Cerebellar nuclear complex (tissue), 1 donor: ENCODE measurements around the gene TBC1D2B.
"Not testable (repeated sequence)": the region's sequence is repeated elsewhere in the genome, so short reads cannot be mapped to it uniquely, and the experiment has no call there.

Experiments
- DNase-seq, 2 experiments: peaks; one replicate each; lab custom pipeline; 2025; lab: John Stamatoyannopoulos, UW

The TBC1D2B gene

DNA sequence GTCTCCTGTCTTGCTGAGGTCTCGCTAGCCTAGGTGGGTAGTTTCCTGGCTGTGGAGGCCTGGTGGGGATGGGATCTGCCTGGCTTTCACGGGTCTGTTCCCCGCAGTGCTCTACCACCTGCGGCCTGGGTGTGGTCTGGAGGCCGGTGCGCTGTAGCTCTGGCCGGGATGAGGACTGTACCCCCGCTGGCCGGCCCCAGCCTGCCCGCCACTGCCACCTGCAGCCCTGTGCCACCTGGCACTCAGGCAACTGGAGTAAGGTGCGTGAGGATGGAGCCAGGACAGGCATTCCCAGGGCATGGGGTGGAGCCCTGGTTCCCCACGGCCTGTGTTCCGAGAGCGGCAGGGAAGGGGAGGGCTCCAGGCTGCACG is 89.8 kb downstream of the TBC1D2B start:
- DNase-seq: not testable (repeated sequence)

DNA sequence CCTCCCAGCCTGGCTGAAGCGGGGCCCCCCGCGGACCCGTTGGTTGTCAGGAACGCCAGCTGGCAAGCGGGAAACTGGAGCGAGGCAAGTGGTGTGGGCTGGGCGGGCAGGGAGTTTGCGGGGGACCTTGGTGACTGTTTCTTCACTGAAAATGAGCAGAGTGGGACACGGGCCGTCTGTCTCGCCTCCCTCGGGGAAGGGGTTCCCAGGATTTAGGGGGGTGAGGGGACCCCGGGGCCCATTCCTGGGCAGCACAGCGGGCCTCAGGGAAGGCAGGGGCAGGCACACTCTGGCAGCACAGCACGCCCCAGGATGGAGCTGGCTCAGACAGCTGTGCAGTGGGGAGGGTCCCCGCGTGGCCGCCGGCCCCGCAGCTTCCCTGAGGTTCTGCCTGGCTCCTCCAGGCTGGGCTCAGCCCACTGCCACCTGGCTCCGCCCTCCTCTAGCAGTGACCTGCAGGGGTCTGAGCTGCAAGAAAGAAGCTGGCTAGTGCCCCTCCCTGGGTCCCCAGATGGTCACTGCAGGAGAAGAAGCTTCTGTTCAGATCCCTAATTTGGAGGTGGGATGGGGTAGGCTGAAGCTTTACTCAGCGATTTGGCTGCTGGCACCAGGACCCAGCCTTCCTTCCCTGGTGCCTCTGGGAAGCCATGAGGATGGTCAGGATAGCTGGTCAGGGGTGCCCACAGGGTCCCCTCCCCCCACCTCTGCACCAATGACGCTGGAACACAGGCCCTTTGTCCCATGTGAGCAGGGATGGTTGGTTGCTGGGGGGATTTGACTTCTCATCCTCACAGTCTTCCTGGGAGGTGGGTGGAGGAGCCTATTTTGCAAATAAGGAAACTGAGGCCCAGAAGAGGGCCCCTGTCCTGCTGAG is 90.4 kb downstream of the TBC1D2B start:
- DNase-seq: no peak

DNA sequence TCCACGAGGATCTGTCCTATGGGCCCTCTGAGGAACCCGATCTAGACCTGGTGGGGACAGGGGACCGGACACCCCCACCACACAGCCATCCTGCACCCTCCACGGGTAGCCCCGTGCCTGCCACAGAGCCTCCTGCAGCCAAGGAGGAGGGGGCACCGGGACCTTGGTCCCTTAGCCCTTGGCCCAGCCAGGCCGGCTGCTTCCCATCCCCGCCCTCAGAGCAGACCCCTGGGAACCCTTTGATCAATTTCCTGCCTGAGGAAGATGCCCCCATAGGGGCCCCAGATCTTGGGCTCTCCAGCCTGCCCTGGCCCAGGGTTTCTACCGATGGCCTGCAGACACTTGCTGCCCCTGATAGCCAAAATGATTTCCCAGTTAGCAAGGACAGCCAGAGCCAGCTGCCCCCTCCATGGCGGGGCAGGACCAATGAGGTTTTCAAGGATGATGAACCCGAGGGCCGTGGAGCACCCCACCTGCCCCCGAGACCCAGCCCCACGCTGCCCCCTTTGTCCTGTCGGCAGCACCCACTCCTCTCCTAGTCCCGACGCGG is 91.5 kb downstream of the TBC1D2B start:
- no peak for DNase-seq

DNA sequence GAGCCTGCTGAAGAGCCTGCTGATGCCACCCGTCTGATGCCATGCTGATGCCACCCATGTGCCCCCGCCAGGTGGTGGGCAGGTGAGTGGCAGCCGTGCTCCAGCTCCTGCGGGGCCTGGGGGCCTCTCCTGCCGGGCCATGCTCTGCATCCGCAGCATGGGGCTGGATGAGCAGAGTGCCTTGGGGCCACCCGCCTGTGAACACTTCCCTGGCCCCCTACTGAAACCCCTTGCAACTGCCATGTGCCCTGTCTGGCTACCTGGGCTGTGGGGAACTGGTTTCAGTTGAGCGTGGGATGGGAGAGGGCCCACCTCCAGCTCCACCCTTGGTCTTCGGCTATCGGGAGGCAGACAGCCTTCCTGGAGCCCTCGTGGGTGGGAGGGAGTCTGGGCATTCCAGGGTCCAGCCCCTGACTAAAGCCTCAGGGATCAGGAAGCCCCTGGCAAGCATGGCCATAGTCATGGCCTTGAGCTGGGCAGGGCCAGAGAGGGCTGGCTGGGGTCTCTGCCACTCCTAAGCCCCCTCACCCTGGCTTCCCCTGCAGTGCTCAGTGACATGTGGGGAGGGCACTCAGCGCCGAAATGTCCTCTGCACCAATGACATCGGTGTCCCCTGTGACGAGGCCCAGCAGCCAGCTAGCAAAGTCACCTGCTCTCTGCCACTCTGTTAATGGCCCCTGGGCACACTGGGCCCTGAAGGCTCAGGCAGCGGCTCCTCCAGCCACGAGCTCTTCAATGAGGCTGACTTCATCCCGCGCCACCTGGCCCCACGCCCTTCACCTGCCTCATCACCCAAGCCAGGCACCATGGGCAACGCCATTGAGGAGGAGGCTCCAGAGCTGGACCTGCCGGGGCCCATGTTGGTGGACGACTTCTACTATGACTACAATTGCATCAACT is 92.2 kb downstream of the TBC1D2B start:
- DNase-seq: no peak

DNA sequence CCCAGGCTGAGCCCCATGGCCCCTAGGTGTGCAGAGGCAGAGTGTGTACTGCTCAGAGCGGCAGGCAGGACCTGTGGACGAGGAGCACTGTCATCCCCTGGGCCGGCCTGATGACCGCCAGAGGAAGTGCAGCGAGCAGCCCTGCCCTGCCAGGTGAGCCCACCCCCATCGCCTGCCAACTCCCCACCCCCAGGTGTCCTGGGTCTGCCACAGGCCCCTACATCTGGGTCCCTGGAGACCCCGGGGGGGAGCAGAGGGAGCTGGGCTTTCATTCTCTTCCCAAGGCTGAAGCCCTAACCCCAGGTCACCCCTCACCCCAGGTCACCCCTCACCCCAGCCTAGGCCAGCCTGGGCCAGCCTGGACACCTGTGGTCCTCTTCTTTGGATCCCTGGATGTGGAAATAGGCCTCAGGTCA is 93.1 kb downstream of the TBC1D2B start:
- no peak for DNase-seq

DNA sequence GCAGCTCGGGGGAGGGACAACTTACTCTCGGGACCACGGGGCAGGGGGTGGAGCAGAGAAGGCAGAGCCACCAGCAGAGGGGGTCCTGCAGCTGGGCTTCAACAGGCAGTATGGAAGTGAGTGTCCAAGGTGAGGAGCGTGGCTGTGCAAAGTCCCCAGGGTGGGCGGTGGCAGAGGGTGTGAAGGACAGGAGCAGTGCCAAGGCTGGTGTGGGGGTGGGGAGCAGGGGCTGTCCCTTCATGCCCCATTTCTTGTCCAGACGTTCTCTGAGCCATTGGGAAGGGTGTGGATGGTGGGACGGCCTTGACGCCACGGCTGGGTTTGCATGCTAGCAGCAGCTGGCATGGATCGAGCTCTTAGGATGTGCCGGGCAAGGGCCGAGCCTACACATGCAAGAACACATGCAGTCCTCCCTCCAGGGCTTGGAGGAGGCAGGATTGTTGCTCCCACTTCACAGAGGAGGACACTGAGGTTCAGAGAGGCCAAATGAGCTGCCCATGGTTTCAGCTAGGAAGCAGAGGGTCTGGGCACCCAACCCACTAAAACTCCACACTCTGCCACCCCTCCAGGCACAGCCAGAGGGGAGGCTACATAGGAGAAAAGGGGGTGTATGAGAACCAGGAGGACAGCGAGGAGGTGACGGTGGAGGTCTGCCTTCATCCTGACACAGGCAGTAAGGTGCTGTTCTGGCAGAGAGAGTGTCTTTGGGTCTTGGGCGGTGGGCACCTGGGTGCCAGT is 93.6 kb downstream of the TBC1D2B start:
- no peak for DNase-seq

DNA sequence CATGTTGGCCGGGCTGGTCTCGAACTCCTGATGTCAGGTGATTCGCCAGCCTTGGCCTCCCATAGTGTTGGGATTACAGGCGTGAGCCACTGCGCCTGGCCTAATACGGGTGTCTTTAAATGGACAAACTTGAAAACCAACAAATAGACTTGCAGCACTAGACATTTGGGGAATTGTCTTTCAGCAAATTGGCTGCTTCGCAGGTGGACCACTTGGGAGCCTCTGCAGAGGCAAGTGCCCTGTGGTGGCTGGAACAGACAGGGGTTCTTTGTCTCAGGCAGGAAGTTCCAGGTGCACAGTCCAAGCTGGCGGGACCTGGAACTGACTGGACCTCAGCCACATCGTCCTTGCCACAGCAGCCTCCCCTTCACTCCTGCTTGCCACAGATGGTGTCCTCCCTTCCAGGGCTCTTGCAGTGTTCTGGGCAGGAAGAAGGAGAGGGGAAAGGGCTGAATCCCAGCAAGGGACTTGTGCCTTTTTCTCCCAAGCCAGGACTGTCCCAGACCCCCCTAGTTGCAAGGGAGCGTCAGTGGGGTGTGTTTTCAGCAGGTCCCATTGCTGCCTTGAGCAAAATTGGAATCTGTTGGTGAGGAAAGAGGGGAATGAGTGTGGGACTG is 94.3 kb downstream of the TBC1D2B start:
- no peak for DNase-seq

DNA sequence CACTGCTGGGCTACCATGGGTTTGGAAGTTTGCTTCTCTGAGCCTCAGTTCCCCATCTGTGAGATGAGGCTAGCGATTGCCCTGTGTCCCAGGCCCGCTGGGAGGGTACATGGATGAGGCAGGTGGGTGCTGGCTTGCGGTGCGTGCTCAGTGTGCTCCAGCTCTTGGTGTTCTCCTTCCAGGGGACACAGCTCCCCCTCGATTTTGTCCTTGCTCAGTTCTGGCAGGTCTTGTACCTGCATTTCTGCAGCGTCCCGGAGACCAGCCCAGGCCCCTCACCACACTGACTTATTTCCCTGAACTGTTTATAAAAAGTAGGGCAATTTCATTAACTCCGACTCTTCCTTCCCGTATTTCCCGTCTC is 95.4 kb downstream of the TBC1D2B start:
- no peak for DNase-seq

DNA sequence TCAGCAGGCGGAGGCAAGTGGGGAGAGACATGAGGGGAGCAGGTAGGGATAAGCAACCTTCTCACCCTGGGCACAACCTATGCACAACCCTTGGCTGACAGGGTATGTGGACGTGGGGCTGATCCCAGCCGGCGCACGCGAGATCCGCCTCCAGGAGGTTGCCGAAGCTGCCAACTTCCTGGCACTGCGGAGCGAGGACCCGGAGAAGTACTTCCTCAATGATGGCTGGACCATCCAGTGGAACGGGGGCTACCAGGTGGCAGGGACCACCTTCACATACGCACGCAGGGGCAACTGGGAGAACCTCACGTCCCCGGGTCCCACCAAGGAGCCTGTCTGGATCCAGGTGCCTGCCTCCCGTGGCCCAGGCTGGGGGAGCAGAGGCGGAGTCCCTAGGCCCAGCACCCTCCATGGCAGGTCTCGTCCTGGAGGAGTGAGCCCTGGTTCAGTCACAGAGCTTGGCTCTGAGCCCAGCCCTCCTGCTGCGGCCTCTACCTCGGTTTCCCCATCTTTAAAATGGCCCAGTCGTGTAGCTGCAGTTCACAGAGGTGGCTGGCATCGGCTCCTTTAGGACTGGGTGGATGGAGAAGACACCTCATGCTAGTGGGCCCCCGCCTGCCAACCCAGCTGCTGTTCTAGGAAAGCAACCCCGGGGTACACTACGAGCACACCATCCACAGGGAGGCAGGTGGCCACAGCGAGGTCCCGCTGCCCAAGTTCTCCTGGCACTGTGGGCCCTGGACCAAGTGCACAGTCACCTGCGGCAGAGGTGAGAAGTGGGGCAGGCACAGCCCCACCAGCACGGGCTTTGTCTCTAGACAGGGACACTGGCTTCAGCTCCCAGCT is 96.0 kb downstream of the TBC1D2B start:
- no peak for DNase-seq

DNA sequence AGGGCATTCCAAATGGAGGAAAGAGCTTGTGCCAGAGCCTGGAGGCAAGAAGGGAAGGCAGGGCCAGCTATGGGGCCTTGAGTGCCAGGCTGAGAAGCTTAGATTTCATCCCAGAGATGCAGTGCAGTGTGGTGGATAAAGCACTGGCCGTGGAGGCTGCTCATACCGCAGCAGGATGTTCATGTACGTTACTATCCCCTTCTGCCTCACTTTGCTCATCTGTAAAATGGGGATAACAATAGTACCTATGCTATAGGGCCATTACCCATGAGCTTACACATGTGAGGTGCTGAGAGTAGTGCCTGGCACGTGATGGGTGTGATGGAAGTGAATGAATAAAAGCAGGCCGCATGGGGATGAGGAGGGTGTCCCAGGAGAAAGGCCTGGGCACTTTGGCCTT is 96.8 kb downstream of the TBC1D2B start:
- DNase-seq: not testable (repeated sequence)

DNA sequence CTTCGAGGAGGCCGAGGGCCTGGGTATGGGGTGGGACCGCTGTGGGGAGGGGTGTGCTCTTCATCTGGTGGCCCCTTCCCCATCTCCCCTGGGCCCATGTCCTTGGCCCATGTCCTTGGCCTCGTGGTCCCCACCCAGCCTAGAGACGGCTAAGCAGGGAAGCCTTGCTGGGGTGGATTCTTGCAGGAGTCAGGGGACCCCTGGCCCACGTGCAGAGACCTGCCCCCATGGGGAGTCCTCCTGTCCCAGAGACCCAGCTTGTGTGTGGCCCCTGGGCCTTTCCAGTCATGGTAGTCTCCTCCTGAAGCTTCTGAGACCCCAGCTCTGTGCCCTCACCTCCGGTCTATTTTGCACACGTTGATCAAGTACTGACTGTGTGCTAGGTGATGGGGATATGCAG is 97.4 kb downstream of the TBC1D2B start:
- DNase-seq: no peak

DNA sequence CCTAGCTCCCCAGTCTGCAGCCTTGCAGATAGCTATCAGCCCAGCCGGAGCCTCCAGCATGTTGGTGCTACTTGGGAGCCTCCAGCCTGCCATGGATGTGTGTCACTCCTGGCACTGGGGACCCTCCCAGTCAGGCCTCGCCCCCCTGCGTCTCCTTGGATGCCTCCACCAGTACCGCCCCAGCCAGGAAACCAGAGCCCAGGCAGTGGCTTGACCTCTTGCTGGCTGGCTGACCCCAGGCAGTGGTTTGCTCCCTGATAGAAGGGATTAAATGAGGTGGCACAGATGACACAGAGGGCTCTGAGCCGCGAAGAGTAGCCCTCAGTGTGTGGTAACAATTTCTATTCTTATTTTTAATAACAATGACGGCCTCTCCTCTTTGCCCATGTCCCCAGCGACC is 98.4 kb downstream of the TBC1D2B start:
- DNase-seq: not testable (repeated sequence)

DNA sequence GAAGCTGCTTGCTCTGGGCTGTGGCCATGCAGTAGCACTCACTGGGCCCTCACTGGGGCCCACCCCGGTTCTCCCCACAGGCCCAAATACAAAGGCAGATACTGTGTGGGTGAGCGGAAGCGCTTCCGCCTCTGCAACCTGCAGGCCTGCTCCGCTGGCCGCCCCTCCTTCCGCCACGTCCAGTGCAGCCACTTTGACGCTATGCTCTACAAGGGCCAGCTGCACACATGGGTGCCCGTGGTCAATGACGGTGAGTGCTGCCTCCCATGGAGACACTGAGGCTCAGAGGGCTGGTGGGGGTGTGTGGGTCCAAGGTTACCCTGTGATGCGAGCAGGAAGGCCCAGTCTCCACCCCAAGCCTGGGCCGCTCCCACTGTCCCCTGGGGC is 98.8 kb downstream of the TBC1D2B start:
- not testable (repeated sequence) for DNase-seq

DNA sequence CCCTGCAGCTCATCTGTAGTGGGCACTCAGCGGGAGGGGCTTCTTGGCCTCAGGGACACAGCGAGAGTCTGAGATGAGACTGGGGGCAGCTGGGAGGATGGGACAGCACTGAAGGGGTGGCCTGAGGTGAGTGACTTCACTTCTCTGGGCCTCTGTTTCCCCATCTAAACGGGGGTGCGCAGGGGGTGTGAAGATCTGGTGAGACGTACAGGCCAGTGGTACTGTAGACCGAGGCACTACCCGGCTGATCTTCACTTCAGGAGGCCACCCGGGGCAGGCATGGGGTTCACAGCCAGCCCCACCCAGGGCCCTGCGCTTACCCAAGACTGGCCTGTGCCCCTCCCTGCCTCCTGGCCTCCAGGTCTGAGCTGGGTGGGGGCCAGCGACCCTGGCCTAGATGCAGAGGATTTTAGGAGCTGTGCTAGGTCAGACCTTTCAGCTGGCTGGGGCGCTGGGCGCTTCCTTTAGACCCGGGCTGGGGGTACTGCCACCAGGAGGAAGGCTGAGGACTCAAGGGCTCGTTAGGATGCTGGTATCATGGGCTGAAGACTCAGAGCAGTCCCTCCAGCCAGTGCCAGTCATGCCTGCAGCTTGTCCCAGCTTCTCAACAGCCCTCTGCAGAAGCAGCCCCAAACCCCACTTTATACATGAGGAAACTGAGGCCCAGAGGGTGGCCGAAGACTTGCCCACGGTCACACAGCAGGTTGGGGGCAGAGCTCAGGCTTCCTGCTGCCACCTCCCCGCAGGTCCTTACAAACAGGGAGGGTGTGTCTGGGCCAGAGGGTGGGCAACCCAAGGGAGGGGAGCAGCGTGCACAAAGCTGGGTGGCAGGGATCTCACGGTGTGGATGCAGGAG is 99.4 kb downstream of the TBC1D2B start:
- not testable (repeated sequence) for DNase-seq

DNA sequence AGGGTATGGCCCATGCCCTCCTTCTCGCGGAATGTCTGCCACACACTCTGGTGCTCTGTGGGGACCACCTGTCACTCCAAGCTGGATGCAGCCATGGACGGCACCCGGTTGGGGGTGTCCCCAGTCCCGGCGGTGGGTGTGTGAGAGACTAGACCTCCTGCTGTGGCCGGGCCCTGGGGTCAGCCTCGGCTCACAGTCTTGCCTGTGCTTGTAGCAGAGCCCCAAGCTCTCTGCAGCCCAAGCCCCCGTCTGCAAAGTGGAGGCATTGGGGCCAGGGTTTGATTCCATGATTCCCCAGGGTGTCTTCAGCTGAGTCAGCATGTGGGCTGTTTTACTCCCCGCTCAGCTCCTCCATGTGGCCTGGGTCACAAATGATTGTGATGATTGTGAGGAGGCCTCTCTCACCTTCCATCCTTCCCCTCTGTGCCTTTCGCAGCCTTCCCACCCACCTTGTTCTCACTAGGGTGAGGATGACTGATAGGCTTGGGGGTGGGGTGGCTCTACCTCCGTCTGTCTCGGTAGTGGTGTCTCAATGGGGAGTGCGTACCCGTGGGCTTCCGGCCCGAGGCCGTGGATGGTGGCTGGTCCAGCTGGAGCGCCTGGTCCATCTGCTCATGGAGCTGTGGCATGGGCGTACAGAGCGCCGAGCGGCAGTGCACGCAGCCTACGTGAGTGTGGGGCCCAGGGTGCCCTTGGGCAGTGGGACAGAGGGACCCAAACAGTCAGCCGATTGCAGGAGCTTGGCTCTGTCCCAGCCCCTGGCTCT is 100.6 kb downstream of the TBC1D2B start:
- DNase-seq: not testable (repeated sequence)

DNA sequence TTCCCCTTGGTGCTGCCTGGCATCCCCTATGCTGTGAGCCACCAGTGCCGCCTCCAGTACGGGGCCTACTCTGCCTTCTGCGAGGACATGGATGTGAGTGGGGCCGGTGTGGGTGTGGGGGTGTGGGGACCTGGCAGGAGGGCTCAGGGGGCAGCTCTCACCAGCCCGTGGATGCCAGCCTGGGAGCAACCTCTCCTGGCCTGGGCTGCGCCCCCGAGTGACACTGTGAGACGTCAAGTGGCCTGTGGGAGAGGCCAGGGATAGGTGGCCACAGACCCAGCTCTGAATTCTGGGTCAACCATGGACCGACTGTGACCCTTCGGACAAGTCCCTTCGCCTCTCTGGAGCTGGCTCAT is 101.4 kb downstream of the TBC1D2B start:
- not testable (repeated sequence) for DNase-seq

DNA sequence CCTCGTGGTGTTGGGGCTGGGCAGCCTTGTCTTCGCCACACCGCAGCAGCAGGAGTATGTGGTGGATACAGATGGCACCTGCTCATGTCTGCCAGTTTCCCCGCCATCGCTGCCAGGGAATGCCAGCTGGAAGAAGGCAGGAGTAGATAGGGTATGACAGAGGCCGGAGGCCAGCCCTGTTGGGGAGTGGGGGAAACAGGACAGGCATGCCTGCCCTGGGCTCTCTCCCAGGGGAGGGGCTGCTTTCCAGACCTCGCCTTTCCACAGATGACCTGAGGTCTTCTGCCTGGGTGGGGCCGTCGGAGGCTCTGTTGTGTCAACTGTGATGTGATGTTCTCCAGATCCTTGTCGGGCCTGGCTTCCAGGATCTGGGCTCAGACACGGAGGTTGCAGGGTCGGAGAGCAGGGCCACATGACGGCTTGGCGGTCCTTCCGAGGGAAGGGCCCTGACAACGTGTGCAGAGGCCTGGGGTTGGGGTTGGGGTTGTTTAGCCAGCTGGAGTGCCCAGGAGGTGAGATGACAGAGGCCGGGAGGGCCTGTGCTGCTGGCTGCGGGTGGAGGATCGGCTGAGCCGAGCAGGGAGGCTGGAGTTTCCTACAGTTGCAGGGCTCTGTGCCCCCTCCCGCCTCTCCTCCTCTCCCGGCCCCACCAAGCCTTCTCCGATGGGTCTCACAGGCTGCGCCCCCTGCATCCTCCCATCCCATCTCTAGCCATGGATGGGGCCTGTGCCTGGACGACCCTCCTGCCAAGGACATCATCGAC is 102.0 kb downstream of the TBC1D2B start:
- no peak for DNase-seq
